GM10248 (cell line): Measurements from ENCODE around the gene MFSD6.

Experiments
- CTCF ChIA-PET: fragments of 300-600 bp; sonication (Branson Sonifier 250); formaldehyde crosslinking; extraction: SDS; loops from one replicate; lab custom pipeline; 2021; ENCODE audit warnings: antibody characterized with exemption; lab: Yijun Ruan, JAX
- POLR2A ChIA-PET: fragments of 350-650 bp; sonication (Branson Sonifier 250); formaldehyde crosslinking; extraction: SDS; loops from one replicate; lab custom pipeline; 2020; ENCODE audit warnings: antibody characterized with exemption; lab: Yijun Ruan, JAX
- DNase-seq: peaks from one replicate; pipeline ENCODE4 v3.0.0; 2012; ENCODE audit errors: extremely low spot score
- CTCF ChIP-seq: IDR thresholded peaks from 2 replicates; pipeline ENCODE4 v1.5.1; 2012; ENCODE audit warnings: mild to moderate bottlenecking, low read depth; ENCODE audit errors: extremely low read depth, missing control alignments, control extremely low read depth

Gene MFSD6

GRCh38 chr2:190529486-190530247 is 121.5 kb downstream of the MFSD6 start:
- no peak for DNase-seq
- POLR2A ChIA-PET: no interaction called here
- CTCF ChIA-PET: interaction anchor here (0.8 to 1.6 kb wide), 7 partner anchors 9 to 148 kb away, joined by 3 to 6 read pairs (median 3); no protein-coding TSS in a partner anchor
- no peak for TF ChIP-seq CTCF

- TF ChIP-seq CTCF: no peak
- no peak for DNase-seq
- CTCF ChIA-PET: interaction anchor here (1.0 to 1.6 kb wide), 4 partner anchors 8 to 22 kb away, joined by 3 to 6 read pairs (median 5); no protein-coding TSS in a partner anchor
- POLR2A ChIA-PET: no interaction called here
Measured at GRCh38 chr2:190530248-190530900, 122.2 kb downstream of the MFSD6 start.

- DNase-seq: no peak
- CTCF ChIA-PET: interaction anchor here (1.0 to 1.6 kb wide), 3 partner anchors 15 to 147 kb away, joined by 3 to 6 read pairs (median 4); no protein-coding TSS in a partner anchor
- no peak for TF ChIP-seq CTCF
- POLR2A ChIA-PET: interaction anchor here (0.6 kb wide), 2 partner anchors 128 to 147 kb away, joined by 3 to 4 read pairs; no protein-coding TSS in a partner anchor
Measured at GRCh38 chr2:190532581-190532980, 124.4 kb downstream of the MFSD6 start.

GRCh38 chr2:190533175-190533967 is 125.2 kb downstream of the MFSD6 start:
- no peak for TF ChIP-seq CTCF
- no peak for DNase-seq
- POLR2A ChIA-PET: no interaction called here
- CTCF ChIA-PET: interaction anchor here (1.0 to 1.6 kb wide), 5 partner anchors 16 to 171 kb away, joined by 3 to 4 read pairs (median 3); no protein-coding TSS in a partner anchor

GRCh38 chr2:190533968-190534309 is 125.8 kb downstream of the MFSD6 start:
- no peak for DNase-seq
- CTCF ChIA-PET: interaction anchor here (1.0 to 1.4 kb wide), 4 partner anchors 15 to 170 kb away, joined by 3 to 4 read pairs (median 4); no protein-coding TSS in a partner anchor
- POLR2A ChIA-PET: no interaction called here
- TF ChIP-seq CTCF: no peak
